Ishikawa (cell line): ENCODE results near the gene DGAT2L6.

Source experiments
- CEBPB ChIP-seq: IDR thresholded peaks from 2 replicates; pipeline ENCODE4 v1.6.1; 2012
- CREB1 ChIP-seq: IDR thresholded peaks from 2 replicates; pipeline ENCODE4 v1.6.1; 2012; ENCODE audit warnings: low read depth
- EGR1 ChIP-seq: IDR thresholded peaks from 2 replicates; pipeline ENCODE4 v1.6.1; 2012
- EP300 ChIP-seq: IDR thresholded peaks from 2 replicates; pipeline ENCODE4 v1.6.1; 2012; ENCODE audit warnings: borderline replicate concordance
- FOXM1 ChIP-seq: IDR thresholded peaks from 2 replicates; pipeline ENCODE4 v1.6.1; 2012; ENCODE audit warnings: low read depth, borderline replicate concordance
- NFIC ChIP-seq: IDR thresholded peaks from 2 replicates; pipeline ENCODE4 v1.6.1; 2012
- RAD21 ChIP-seq: IDR thresholded peaks from 2 replicates; pipeline ENCODE4 v1.6.1; 2012; ENCODE audit warnings: low read depth
- TAF1 ChIP-seq: IDR thresholded peaks from 2 replicates; pipeline ENCODE4 v1.6.1; 2012; ENCODE audit warnings: low read depth, mild to moderate bottlenecking
- TCF12 ChIP-seq: IDR thresholded peaks from 2 replicates; pipeline ENCODE4 v1.6.1; 2012; ENCODE audit warnings: low read depth
- TEAD4 ChIP-seq: IDR thresholded peaks from 2 replicates; pipeline ENCODE4 v1.6.1; 2012
- YY1 ChIP-seq: IDR thresholded peaks from 2 replicates; pipeline ENCODE4 v1.6.1; 2012; ENCODE audit warnings: low read depth
- ZBTB7A ChIP-seq: IDR thresholded peaks from 2 replicates; pipeline ENCODE4 v1.6.1; 2012; ENCODE audit warnings: low read depth
- TF ChIP-seq, protein P1 (sequence below): IDR thresholded peaks from 2 replicates; pipeline ENCODE4 v1.6.1; 2012; ENCODE audit warnings: low read depth, mild to moderate bottlenecking
- TF ChIP-seq, protein P2 (sequence below): IDR thresholded peaks from 2 replicates; pipeline ENCODE4 v1.6.1; 2012
- TF ChIP-seq, protein P3 (sequence below): IDR thresholded peaks from 2 replicates; pipeline ENCODE4 v1.6.1; 2012

The DGAT2L6 gene

DNA sequence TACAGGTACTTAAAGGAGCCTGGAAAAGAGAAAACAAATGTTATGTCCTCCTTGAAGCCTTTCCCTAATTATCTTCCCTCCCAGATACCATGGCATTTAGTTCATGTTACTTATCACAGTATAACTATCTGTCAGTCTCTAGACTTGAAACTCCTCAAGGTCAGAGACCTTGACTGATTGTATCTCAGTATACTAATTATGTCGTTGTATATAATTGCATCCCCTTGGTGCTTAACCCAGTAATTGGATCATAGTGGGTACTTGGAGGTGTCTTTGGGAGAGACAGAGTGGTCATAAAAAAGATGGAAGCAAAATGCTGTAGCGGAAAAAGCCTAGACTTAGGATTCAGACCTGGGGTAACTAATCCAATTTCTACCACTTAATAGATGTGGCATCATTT, 35.9 kb upstream of the DGAT2L6 start:
- TF ChIP-seq TAF1, result no peak
- TF ChIP-seq, protein P1, sequence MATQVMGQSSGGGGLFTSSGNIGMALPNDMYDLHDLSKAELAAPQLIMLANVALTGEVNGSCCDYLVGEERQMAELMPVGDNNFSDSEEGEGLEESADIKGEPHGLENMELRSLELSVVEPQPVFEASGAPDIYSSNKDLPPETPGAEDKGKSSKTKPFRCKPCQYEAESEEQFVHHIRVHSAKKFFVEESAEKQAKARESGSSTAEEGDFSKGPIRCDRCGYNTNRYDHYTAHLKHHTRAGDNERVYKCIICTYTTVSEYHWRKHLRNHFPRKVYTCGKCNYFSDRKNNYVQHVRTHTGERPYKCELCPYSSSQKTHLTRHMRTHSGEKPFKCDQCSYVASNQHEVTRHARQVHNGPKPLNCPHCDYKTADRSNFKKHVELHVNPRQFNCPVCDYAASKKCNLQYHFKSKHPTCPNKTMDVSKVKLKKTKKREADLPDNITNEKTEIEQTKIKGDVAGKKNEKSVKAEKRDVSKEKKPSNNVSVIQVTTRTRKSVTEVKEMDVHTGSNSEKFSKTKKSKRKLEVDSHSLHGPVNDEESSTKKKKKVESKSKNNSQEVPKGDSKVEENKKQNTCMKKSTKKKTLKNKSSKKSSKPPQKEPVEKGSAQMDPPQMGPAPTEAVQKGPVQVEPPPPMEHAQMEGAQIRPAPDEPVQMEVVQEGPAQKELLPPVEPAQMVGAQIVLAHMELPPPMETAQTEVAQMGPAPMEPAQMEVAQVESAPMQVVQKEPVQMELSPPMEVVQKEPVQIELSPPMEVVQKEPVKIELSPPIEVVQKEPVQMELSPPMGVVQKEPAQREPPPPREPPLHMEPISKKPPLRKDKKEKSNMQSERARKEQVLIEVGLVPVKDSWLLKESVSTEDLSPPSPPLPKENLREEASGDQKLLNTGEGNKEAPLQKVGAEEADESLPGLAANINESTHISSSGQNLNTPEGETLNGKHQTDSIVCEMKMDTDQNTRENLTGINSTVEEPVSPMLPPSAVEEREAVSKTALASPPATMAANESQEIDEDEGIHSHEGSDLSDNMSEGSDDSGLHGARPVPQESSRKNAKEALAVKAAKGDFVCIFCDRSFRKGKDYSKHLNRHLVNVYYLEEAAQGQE, result no peak
- no peak for TF ChIP-seq FOXM1
- no peak for TF ChIP-seq EGR1
- TF ChIP-seq NFIC, result no peak
- no peak for TF ChIP-seq RAD21
- no peak for TF ChIP-seq YY1
- TF ChIP-seq TCF12, result no peak
- TF ChIP-seq, protein P2, sequence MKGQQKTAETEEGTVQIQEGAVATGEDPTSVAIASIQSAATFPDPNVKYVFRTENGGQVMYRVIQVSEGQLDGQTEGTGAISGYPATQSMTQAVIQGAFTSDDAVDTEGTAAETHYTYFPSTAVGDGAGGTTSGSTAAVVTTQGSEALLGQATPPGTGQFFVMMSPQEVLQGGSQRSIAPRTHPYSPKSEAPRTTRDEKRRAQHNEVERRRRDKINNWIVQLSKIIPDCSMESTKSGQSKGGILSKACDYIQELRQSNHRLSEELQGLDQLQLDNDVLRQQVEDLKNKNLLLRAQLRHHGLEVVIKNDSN, result no peak
- TF ChIP-seq, protein P3, sequence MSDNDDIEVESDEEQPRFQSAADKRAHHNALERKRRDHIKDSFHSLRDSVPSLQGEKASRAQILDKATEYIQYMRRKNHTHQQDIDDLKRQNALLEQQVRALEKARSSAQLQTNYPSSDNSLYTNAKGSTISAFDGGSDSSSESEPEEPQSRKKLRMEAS, result no peak
- no peak for TF ChIP-seq CREB1
- TF ChIP-seq CEBPB, result no peak
- no peak for TF ChIP-seq TEAD4
- no peak for TF ChIP-seq ZBTB7A
- TF ChIP-seq EP300, result no peak

DNA sequence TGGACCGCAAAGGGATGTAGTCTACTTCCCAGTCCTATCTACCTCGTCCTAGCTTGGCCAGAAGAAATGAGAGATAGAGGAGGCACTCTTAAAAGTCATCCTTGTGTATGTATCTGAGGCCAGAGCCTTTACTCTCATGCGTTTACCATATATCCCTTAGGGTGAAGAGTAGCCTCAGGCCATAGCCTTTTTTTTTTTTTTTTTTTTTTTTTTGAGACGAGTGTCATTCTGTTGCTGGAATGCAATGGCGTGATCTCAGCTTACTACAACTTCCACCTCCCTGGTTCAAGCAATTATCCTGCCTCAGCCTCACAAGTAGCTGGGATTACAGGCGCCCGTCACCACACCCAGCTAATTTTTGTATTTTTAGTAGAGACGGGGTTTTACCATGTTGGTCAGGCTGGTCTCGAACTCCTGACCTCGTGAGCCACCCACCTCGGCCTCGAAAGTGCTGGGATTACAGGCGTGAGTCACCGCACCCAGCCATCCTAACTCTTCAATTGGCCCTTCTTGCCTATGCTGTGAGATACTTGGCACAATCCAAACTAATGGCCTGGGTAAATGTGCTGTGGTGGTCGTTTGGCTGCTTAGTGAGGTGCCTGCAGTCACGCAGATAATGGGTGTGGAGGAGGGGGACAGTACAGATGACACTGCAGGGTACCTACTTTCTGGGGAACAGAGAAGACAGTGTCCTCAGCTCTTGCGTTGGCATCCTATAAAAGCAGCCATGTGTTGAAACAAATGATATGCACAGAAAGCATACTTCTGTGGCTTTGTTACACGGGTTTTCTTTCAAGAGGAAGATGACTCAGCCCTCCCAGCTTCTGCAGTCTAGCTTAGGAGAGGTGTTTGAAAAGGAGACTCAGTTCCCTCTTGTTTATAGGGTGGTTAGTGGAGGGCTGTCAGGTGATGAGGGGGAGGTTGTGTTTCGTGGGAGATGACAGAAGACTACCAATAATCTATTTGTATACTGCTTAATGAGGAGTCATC, 10.4 kb upstream of the DGAT2L6 start:
- TF ChIP-seq, protein P1, result no peak
- TF ChIP-seq TCF12 (no peak), ZBTB7A (no peak), RAD21 (no peak), TEAD4 (no peak), FOXM1 (no peak), CEBPB (no peak)

DNA sequence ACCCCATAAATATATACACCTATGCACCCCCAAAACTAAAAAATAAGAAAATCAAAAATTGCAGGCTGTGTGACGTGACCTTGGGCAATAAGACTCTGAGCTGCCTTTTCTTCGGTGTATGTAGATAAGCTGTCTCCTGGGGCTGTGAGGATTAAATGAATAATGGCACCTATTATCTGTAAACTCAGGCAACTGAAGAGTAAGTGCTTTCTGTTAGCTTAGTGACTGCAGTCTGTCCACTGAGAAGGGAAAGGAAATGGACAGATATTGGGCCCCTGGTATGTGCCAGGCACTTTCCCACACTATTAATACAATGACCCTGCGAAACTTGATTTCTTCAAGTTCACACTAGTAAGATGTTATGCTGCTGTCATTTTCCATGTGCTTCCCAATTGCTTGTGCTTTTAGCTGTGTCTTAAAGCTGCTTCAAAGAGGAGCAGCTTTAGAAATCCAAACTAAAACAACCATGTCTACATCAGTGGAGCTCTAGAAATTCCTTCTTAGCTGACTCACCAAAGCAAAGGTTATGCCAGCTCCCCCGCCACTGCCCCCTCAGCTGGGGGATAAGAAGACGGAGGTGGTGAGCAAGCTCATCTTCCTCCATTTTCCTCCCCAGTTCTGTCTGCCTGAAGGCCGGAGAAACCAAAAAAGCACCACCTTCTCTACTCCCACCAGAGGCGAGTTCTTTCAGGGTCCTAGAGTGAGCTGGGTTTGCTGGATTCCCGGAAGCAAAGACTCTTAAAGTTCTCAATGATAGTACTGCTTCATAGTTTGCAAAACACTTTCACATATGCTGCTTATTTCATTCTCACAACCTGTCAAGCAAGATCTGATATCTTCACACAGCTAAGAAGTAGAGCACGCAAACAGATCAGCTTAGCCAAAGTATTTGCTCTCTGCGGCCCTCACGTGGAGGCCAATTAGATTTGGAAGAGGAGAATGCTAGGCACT, 8.8 kb upstream of the DGAT2L6 start:
- TF ChIP-seq CREB1 (no peak), EGR1 (no peak), CEBPB (no peak), FOXM1 (no peak), ZBTB7A (no peak), TCF12 (no peak), TAF1 (no peak), YY1 (no peak), NFIC (no peak), RAD21 (no peak), EP300 (no peak), TEAD4 (no peak)
- TF ChIP-seq, protein P3, result no peak
- TF ChIP-seq, protein P2, result no peak
- TF ChIP-seq, protein P1, result no peak
